ENCODE measurements around the gene VPS33A. TPM values are rescaled to one million over a fixed set of nuclear protein-coding genes. Genes with fewer than 3 reads are reported as not detected.
"Not testable (repeated sequence)": the region's sequence is repeated elsewhere in the genome, so short reads cannot be mapped to it uniquely, and the experiment has no call there.

VPS33A gene
- total RNA-seq, 1 experiment from 2014 or later = 23.6 TPM

DNA sequence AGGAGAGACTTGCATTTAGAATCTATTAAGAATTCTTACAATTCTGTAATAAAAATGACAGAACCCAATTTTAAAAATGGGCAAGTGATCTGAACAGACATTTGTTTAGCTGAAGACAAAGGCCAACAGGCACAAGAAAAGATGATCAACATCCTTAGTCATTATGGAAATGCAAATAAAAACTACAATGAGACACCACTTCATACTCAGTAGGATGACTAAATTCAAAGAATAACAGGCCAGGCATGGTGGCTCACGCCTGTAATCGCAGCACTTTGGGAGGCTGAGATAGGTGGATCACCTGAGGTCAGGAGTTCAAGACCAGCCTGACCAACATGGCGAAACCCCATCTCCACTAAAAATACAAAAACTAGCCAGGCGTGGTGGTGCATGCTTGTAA is 7.8 kb downstream of the VPS33A start:
- not testable (repeated sequence) for DNase-seq (ENCODE audit: extremely low read depth, low read depth)

DNA sequence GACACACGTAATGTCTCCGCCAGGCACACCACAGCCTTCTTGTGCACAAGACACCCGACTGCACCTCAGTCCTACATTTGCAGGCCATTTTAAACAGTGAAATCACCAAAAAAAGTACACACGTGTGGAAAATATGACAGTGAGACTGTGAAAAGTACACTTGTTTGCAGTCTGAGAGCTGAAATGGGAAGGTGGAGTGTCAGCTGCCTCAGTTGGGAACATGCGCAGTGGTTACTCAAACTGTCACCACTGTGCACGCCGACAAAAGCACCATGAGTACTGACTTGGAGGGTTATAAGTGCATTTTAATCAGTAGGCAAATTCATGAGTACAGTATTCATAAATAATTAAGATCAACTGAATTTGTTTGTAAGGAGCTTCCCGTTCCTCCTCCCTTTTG is 15.8 kb downstream of the VPS33A start:
- DNase-seq (ENCODE audit: extremely low read depth, low read depth) = no peak

DNA sequence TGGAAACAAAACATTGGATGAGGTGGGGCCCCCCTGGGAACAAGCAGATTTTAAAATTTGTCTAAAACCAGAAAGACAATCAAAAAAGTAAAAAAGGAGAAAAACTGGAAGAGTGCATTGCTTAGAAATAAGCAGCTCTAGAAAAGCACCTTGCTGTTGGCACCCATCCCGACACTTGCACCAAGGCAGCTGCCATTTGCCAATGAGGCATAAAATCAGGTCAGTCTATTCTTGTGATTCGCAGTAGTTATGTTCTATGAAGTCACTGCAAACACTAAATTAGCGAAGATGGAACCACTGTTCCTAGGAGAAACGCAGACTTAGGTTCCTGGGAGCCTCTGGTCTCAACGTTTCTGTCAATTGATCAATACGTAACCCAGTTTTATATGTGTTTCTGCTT is 16.2 kb downstream of the VPS33A start:
- DNase-seq (ENCODE audit: extremely low read depth, low read depth) = no peak

DNA sequence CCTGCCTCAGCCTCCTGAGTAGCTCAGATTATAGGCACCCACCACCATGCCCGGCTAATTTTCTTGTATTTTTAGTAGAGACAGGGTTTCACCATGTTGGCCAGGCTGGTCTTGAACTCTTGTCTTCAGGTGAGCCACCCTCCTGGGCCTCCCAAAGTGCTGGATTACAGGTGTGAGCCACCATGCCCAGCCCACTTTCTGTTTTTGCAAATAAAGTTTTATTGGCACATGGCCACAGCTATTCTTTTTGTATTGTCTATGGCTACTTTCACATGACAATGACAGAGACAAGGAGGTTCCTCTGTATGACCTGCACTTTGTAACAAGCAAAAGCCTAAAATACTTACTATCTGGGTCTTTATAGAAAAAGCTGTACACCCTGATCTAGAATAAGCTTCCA is 20.7 kb downstream of the VPS33A start:
- no peak for DNase-seq (ENCODE audit: extremely low read depth, low read depth)

- no peak for DNase-seq (ENCODE audit: extremely low read depth, low read depth)
These were observed 21.5 kb downstream of the VPS33A start for GRCh38 chr12:122244565-122245371.

DNA sequence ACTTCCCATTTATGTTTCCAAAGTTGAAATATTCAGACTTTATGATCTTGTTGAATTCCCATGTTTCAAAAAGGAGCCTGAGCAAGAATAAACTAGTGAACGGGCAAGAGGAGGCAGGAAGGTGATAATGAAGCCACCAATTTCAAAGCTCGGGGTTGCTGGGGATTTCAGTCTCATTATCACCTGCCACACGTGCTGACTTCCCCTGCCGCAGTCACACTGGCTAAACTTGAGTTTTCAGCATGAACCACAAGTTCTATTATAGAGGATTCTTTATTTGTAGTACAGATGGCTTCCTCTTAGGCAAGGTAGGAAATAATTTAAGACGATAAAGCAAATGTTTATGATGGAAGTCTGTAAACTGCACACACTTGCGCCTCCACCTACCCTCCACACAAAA is 22.3 kb downstream of the VPS33A start:
- no peak for DNase-seq (ENCODE audit: extremely low read depth, low read depth)

GRCh38 chr12:122238861-122239260 is 27.4 kb downstream of the VPS33A start:
- DNase-seq (ENCODE audit: extremely low read depth, low read depth) = no peak

- DNase-seq (ENCODE audit: extremely low read depth, low read depth) = no peak
These were observed 30.6 kb downstream of the VPS33A start for GRCh38 chr12:122235741-122236140.

DNA sequence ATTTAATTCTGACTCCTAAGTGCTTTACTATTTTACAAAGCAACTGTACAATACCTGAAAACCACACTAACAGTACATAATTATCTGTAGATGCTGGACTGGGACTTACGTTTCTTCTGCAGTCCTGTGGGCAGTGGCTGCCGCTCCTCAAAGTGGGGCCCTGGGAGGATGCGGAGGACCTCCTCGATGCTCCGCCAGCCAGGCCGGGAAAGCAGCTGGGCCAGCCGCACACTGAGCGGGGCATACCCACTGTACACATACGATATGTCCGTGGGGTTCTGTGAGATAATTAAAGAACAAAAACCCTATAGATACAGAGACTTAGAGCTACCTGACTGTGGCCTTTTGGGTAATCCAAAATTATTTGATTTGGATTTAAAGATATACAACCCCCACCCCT is 33.6 kb downstream of the VPS33A start:
- no peak for DNase-seq (ENCODE audit: extremely low read depth, low read depth)

- DNase-seq (ENCODE audit: extremely low read depth, low read depth) = no peak
These were observed 35.5 kb downstream of the VPS33A start for GRCh38 chr12:122230798-122231197.

- DNase-seq (ENCODE audit: extremely low read depth, low read depth) = no peak
These were observed 38.2 kb downstream of the VPS33A start for GRCh38 chr12:122228092-122228491.

DNA sequence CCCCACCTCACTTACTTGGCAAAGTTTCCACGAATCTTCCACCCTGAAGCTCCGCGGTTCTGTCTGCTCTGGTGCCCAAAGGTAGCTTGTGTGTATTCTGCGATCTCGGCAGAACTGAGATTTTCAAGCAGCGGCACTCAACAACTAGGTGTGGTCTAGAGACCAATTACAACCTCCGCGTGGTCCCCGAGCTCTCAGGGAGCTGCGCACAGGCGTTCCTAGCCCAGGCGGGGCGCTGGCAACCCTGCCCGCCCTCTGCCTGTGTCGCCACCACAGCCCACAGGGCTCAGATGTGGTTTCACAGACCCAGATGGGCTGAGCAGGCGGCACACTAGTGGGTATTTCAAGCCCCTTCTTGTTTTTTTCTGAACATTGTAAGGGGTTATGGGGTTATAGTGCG is 39.0 kb downstream of the VPS33A start:
- no peak for DNase-seq (ENCODE audit: extremely low read depth, low read depth)

- DNase-seq (ENCODE audit: extremely low read depth, low read depth) = no peak
These were observed 39.7 kb downstream of the VPS33A start for GRCh38 chr12:122226366-122227125.

- peak; percentile 99 for DNase-seq (ENCODE audit: extremely low read depth, low read depth)
These were observed 40.5 kb downstream of the VPS33A start, which contains the start of gene DIABLO for GRCh38 chr12:122225683-122226365. Gene DIABLO (minus strand): TSS chr12:122226052. CDS start chr12:122226014, 38 bp downstream.

DNA sequence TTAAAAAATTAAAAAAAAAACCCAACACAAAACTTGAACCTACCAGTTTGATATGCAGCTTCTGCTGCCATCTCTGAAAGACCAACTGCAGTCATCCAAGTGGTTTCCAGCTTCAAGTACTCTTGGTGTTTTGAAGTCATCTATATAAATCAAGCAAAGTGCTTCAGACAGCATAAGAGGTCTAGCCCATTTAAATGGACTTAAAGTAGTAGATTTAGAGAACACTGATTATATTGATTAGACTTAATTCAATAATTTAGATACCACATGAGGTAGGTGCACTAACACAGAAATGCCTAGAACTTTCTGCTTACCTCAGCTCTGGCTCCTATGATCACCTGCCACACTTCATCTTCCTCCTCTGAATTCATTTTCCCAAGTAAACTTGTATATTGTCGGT is 49.8 kb downstream of the VPS33A start:
- no peak for DNase-seq (ENCODE audit: extremely low read depth, low read depth)

DNA sequence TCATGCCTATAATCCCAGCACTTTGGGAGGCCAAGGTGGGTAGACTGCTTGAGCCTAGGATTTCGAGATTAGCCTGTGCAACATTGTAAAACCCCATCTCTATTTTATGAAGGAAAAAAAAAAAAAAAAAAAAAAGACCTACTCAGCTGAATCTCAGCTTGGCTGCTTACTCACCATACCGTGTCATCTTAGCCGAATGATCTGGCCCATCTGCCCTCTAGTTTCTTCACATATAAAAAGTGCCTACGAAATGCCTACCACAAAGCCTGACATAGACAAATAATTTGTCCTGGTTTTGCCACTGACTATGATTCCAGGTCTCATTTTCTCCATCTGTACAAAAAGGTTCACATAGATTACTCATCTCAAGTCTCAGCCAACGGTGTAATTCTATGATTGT is 50.5 kb downstream of the VPS33A start:
- DNase-seq (ENCODE audit: extremely low read depth, low read depth) = no peak

DNA sequence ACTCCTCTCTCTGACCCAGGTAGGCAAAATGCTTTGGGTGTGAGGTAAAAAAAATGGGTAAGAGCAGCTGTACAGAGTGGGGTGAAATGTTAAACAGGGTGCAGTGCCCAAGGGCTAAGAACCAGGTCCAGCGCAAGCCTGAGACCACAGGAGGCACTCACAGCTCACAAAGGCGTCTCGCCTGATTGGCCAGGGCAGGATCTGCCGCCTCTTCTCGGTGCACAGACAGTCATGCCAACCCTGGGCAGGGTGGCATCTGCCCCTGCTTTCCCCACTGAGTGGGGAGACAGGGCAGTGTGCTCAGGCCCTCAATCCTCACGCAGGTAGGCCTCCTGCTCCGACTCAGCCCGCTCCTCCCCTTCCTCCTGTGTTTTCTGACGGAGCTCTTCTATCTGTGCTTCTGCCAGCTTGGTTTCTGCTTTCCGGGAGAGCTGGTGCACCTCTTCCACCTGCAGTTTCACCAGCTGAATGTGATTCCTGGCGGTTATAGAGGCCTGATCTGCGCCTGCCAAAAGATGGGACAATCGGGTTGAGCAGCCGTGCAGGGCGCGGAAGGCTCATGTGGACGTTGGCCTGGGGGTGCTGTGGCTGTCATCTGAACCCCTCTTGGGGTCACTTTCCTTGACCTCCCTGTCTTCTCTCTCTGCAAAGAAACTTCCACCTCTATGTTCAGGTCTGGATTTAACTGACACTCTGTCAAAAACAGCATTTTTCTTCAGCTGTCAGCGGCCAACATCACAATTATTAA is 58.0 kb downstream of the VPS33A start:
- DNase-seq (ENCODE audit: extremely low read depth, low read depth) = no peak

DNA sequence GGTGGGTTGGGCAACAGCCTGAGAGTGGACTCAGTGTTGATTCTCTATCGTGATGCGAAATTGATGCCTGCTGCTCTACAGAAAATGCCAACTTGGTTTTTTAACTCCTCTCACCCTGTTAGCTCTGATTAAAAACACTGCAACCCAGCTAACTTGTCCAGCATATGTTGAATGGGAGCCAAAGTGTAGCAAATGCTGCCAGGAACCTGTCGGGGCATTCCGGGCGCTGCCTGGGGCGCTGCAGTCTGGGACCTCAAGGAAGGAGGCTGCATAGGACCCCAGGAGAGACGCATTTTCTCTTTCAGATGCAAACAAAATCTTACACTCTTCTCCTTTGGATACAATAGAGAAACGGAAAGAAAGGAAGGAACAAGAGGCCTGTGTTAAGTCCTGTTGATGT is 58.9 kb downstream of the VPS33A start:
- no peak for DNase-seq (ENCODE audit: extremely low read depth, low read depth)

DNA sequence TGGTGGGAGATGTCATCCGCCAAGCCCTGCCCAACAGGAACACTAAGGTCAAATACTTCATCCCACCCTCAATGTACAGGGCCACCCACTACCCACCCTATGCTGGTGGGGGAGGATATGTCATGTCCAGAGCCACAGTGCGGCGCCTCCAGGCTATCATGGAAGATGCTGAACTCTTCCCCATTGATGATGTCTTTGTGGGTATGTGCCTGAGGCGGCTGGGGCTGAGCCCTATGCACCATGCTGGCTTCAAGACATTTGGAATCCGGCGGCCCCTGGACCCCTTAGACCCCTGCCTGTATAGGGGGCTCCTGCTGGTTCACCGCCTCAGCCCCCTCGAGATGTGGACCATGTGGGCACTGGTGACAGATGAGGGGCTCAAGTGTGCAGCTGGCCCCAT is 59.3 kb downstream of the VPS33A start:
- no peak for DNase-seq (ENCODE audit: extremely low read depth, low read depth)

DNA sequence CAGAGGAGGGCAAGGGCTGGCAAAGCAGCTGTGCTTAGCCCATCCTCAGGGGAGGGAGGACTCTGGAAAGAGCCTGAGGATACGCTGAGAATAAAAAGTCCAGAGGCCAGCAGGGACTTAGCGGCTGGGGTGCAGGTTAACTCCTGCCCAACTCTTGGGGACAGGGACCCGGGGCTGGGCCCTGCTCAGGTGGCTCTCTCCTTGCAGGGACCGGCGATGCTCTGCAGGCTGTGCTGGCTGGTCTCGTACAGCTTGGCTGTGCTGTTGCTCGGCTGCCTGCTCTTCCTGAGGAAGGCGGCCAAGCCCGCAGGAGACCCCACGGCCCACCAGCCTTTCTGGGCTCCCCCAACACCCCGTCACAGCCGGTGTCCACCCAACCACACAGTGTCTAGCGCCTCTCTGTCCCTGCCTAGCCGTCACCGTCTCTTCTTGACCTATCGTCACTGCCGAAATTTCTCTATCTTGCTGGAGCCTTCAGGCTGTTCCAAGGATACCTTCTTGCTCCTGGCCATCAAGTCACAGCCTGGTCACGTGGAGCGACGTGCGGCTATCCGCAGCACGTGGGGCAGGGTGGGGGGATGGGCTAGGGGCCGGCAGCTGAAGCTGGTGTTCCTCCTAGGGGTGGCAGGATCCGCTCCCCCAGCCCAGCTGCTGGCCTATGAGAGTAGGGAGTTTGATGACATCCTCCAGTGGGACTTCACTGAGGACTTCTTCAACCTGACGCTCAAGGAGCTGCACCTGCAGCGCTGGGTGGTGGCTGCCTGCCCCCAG is 60.0 kb downstream of the VPS33A start:
- DNase-seq (ENCODE audit: extremely low read depth, low read depth) = no peak

Measured in NCI-H460 (cell line).